IMR-90 (cell line): ENCODE data around the gene CCNO. TPM values are rescaled to one million over a fixed set of nuclear protein-coding genes. Genes with fewer than 3 reads are reported as not detected.

ENCODE experiments used
- ATAC-seq: fragments of 200-7000 bp; cut with Tn5 transposase; 2 replicates; pipeline ENCODE4 v1.9.1; 2020; ENCODE audit warnings: low read depth, mild to moderate bottlenecking, moderate library complexity
- BruUV-seq: library from RNA; stranded (reverse); fragments of 400-500 nt; replicated peaks from 2 replicates; lab custom pipeline; 2021; lab: Mats Ljungman, UMichigan
- CTCF ChIA-PET: fragments of 300-600 bp; formaldehyde crosslinking; extraction: SDS; loops from one replicate; lab custom pipeline; 2021; ENCODE audit warnings: antibody characterized with exemption; lab: Yijun Ruan, JAX
- POLR2A ChIA-PET: fragments of 300-600 bp; sonication (Branson Sonifier 250); formaldehyde crosslinking; loops from one replicate; lab custom pipeline; 2022; ENCODE audit warnings: antibody characterized with exemption; ENCODE audit not compliant: unreplicated experiment; lab: Charles Lee
- DNase-seq: peaks from one replicate; pipeline ENCODE4 v3.0.0; 2013
- H2AFZ ChIP-seq: replicated peaks from 2 replicates; pipeline ENCODE3; 2013; ENCODE audit warnings: low read length, mild to moderate bottlenecking; ENCODE audit not compliant: poor library complexity
- H2AK5ac ChIP-seq: 2 replicates; pipeline ENCODE4 v1.6.1; 2013; ENCODE audit warnings: low read depth, low read length, inconsistent platforms
- H2AK9ac ChIP-seq: replicated peaks from 2 replicates; pipeline ENCODE3; 2013; ENCODE audit warnings: mild to moderate bottlenecking, low read depth, low read length, moderate library complexity; ENCODE audit not compliant: poor library complexity
- H2BK120ac ChIP-seq: 2 replicates; pipeline ENCODE4 v1.6.1; 2013; ENCODE audit warnings: low read depth, low read length, inconsistent platforms
- H2BK15ac ChIP-seq: 3 replicates; pipeline ENCODE4 v1.6.1; 2013; ENCODE audit warnings: low read depth, low read length, inconsistent platforms
- H2BK20ac ChIP-seq: 2 replicates; pipeline ENCODE4 v1.6.1; 2013; ENCODE audit warnings: low read depth, mild to moderate bottlenecking, inconsistent platforms, low read length, moderate library complexity
- H2BK5ac ChIP-seq: 2 replicates; pipeline ENCODE4 v1.6.1; 2013; ENCODE audit warnings: mild to moderate bottlenecking, low read depth, low read length, inconsistent platforms; ENCODE audit not compliant: poor library complexity, severe bottlenecking
- H3K14ac ChIP-seq: replicated peaks from 2 replicates; pipeline ENCODE4 v1.6.1; 2013; ENCODE audit warnings: low read depth, low read length, inconsistent platforms
- H3K18ac ChIP-seq: 2 replicates; pipeline ENCODE4 v1.6.1; 2013; ENCODE audit warnings: low read depth, low read length, control low read depth
- H3K23ac ChIP-seq: 2 replicates; pipeline ENCODE4 v1.6.1; 2013; ENCODE audit warnings: low read depth, low read length, inconsistent platforms
- H3K27ac ChIP-seq: 2 replicates; pipeline ENCODE4 v1.5.1; 2013; ENCODE audit warnings: mild to moderate bottlenecking, control low read depth, low read length; ENCODE audit not compliant: insufficient read depth
- H3K27me3 ChIP-seq: 2 replicates; pipeline ENCODE4 v1.6.1; 2013; ENCODE audit warnings: low read length; ENCODE audit not compliant: control insufficient read depth, insufficient read depth
- H3K36me3 ChIP-seq: 2 replicates; pipeline ENCODE4 v1.6.1; 2013; ENCODE audit warnings: low read length, mixed read lengths; ENCODE audit not compliant: control insufficient read depth, insufficient read depth
- H3K4ac ChIP-seq: 2 replicates; pipeline ENCODE4 v1.6.1; 2013; ENCODE audit warnings: low read depth, low read length, inconsistent platforms
- H3K4me1 ChIP-seq: 2 replicates; pipeline ENCODE4 v1.6.1; 2013; ENCODE audit warnings: low read length, mixed read lengths; ENCODE audit not compliant: control insufficient read depth, insufficient read depth
- H3K4me2 ChIP-seq: 2 replicates; pipeline ENCODE4 v1.6.1; 2013; ENCODE audit warnings: low read depth, mild to moderate bottlenecking, control low read depth, low read length, moderate library complexity
- H3K4me3 ChIP-seq: 2 replicates; pipeline ENCODE4 v1.5.1; 2013; ENCODE audit warnings: low read depth, mild to moderate bottlenecking, control low read depth, low read length, moderate library complexity; ENCODE audit not compliant: insufficient read depth
- H3K56ac ChIP-seq: 2 replicates; pipeline ENCODE4 v1.6.1; 2013; ENCODE audit warnings: low read length, inconsistent platforms; ENCODE audit not compliant: insufficient read depth; ENCODE audit errors: extremely low read depth
- H3K79me1 ChIP-seq, 2 experiments: 2 replicates each; pipeline ENCODE4 v1.6.1; 2013; ENCODE audit warnings: low read length in 2 of 2, inconsistent platforms in 1 of 2, low read depth in 1 of 2
- H3K9ac ChIP-seq: 2 replicates; pipeline ENCODE4 v1.6.1; 2013; ENCODE audit warnings: low read depth, low read length, control low read depth
- H3K9me1 ChIP-seq: 2 replicates; pipeline ENCODE4 v1.6.1; 2013; ENCODE audit warnings: low read length, inconsistent platforms; ENCODE audit not compliant: insufficient read depth
- H3K9me3 ChIP-seq: 2 replicates; pipeline ENCODE4 v1.6.1; 2013; ENCODE audit warnings: low read length; ENCODE audit not compliant: control insufficient read depth, insufficient read depth
- H4K20me1 ChIP-seq: 2 replicates; pipeline ENCODE4 v1.6.1; 2013; ENCODE audit warnings: low read length, inconsistent platforms; ENCODE audit not compliant: insufficient read depth
- H4K5ac ChIP-seq: 2 replicates; pipeline ENCODE4 v1.6.1; 2013; ENCODE audit warnings: mild to moderate bottlenecking, low read depth, low read length, control low read depth
- H4K8ac ChIP-seq, 2 experiments: 2 replicates each; pipeline ENCODE4 v1.6.1; 2013; ENCODE audit warnings: low read depth in 2 of 2, low read length in 2 of 2, control low read depth in 1 of 2, inconsistent platforms in 1 of 2
- H4K91ac ChIP-seq: 2 replicates; pipeline ENCODE4 v1.6.1; 2013; ENCODE audit warnings: low read depth, low read length, inconsistent platforms; ENCODE audit not compliant: insufficient read depth
- BHLHE40 ChIP-seq: fragments of 150-350 bp; IDR thresholded peaks from 2 replicates; pipeline ENCODE4 v1.6.1; 2016; ENCODE audit warnings: mild to moderate bottlenecking, low read depth, low read length
- CEBPB ChIP-seq: IDR thresholded peaks from 2 replicates; pipeline ENCODE4 v1.6.1; 2012; ENCODE audit warnings: low read depth, low read length, improper control_type of control experiment
- CHD1 ChIP-seq: IDR thresholded peaks from 2 replicates; pipeline ENCODE4 v1.6.1; 2012; ENCODE audit warnings: low read depth, low read length, improper control_type of control experiment
- FOS ChIP-seq: fragments of 150-350 bp; IDR thresholded peaks from 2 replicates; pipeline ENCODE4 v1.6.1; 2016; ENCODE audit warnings: low read depth, low read length
- MAFK ChIP-seq: IDR thresholded peaks from 2 replicates; pipeline ENCODE4 v1.6.1; 2012; ENCODE audit warnings: low read depth, low read length, improper control_type of control experiment
- MAZ ChIP-seq: IDR thresholded peaks from 2 replicates; pipeline ENCODE4 v1.6.1; 2012; ENCODE audit warnings: low read depth, mild to moderate bottlenecking, low read length, improper control_type of control experiment, moderate library complexity, borderline replicate concordance
- MXI1 ChIP-seq: IDR thresholded peaks from 2 replicates; pipeline ENCODE4 v1.6.1; 2012; ENCODE audit warnings: low read depth, mild to moderate bottlenecking, low read length, moderate library complexity, borderline replicate concordance
- NFE2L2 ChIP-seq: fragments of 150-350 bp; IDR thresholded peaks from 2 replicates; pipeline ENCODE4 v1.6.1; 2016; ENCODE audit warnings: low read depth, mild to moderate bottlenecking, low read length
- POLR2A ChIP-seq: IDR thresholded peaks from 2 replicates; pipeline ENCODE4 v1.6.1; 2012; ENCODE audit warnings: mild to moderate bottlenecking, low read depth, low read length
- RAD21 ChIP-seq: IDR thresholded peaks from 2 replicates; pipeline ENCODE4 v1.6.1; 2012; ENCODE audit warnings: low read length, improper control_type of control experiment
- RCOR1 ChIP-seq: IDR thresholded peaks from 2 replicates; pipeline ENCODE4 v1.6.1; 2012; ENCODE audit warnings: mild to moderate bottlenecking, low read length, improper control_type of control experiment; ENCODE audit not compliant: insufficient replicate concordance
- RFX5 ChIP-seq: IDR thresholded peaks from 2 replicates; pipeline ENCODE4 v1.8.0; 2012; ENCODE audit warnings: low read depth, mild to moderate bottlenecking, low read length, moderate library complexity
- SMC3 ChIP-seq: fragments of 150-350 bp; IDR thresholded peaks from 2 replicates; pipeline ENCODE4 v1.6.1; 2016; ENCODE audit warnings: low read depth, mild to moderate bottlenecking, antibody characterized with exemption, low read length, moderate library complexity
- WGBS, 2 experiments: methylation state at CpG; one replicate each; pipeline versions ENCODE4 v1.1.5 to v1.1.7; 2013; ENCODE audit warnings: missing lambda C conversion rate in 2 of 2; ENCODE audit not compliant: insufficient read length in 1 of 2; ENCODE audit errors: extremely low coverage in 2 of 2; 5-methylcytosine and 5-hydroxymethylcytosine counted together
- dilution Hi-C: fragments of 300-500 bp; cut with HindIII; formaldehyde crosslinking; loops from one replicate; pipeline ENCODE4 v1.14.3; 2018; ENCODE audit warnings: low sequenced_read_pairs; ENCODE audit not compliant: unreplicated experiment
- in situ Hi-C: fragments of 300-500 bp; cut with MboI; formaldehyde crosslinking; loops from 3 replicates; pipeline ENCODE4 v1.14.3; 2019; ENCODE audit warnings: low sequenced_read_pairs, inconsistent platforms, mixed read lengths
- intact Hi-C: fragments of 100-400 bp; cut with micrococcal nuclease; formaldehyde crosslinking; loops from 2 replicates; pipeline ENCODE4 v1.10.0; 2022
- polyA plus RNA-seq, 3 experiments: library from polyadenylated mRNA; depleted of rRNA; stranded (reverse); fragments of >200 nt; gene quantifications; 2 replicates each; pipeline ENCODE4 v1.2.3, GENCODE V29; 2012; ENCODE audit warnings: low replicate concordance in 1 of 3
- total RNA-seq: library from RNA; depleted of rRNA; stranded (reverse); fragments of >200 nt; gene quantifications from 2 replicates; pipeline ENCODE4 v1.2.3, GENCODE V29; 2012
- TF ChIP-seq, protein P1 (sequence below): fragments of 150-350 bp; IDR thresholded peaks from 2 replicates; pipeline ENCODE4 v1.6.1; 2016; ENCODE audit warnings: low read depth, mild to moderate bottlenecking, low read length, moderate library complexity, borderline replicate concordance
- TF ChIP-seq, protein P2 (sequence below): fragments of 150-350 bp; IDR thresholded peaks from 2 replicates; pipeline ENCODE4 v1.6.1; 2017; ENCODE audit warnings: mild to moderate bottlenecking, antibody characterized with exemption, low read length, low read depth
- TF ChIP-seq, protein P3 (sequence below): conservative IDR thresholded peaks from 2 replicates; pipeline ENCODE4 v1.5.1; 2012; ENCODE audit warnings: mild to moderate bottlenecking, low read depth, low read length, improper control_type of control experiment

The CCNO gene
- total and polyA plus RNA-seq, 2 of the 4 experiments (the other 2 are of a cell fraction) = 0.09 TPM; not detected in 1

DNA sequence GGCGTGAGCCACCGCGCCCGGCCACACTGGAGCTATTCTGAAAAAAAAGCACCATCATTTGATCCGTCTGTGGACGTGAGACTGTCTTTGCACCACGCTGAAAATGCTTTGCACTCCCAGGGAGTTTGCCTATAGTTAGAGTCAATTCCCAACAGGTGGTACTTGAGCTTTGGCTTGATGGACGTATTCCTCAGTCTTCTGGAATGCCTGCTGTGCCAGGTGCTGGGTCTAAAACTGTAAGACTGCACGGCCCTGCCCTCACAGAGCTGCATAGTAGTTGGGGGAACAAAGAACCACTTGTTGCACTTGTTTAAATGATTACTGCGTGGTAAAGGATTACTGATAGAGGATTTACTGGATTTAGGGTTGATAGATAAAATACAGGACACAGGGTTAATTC is 3.4 kb upstream of the CCNO start:
- H3K18ac ChIP-seq = no peak overlapping the region
- TF ChIP-seq RCOR1 = no peak
- TF ChIP-seq, protein P1, sequence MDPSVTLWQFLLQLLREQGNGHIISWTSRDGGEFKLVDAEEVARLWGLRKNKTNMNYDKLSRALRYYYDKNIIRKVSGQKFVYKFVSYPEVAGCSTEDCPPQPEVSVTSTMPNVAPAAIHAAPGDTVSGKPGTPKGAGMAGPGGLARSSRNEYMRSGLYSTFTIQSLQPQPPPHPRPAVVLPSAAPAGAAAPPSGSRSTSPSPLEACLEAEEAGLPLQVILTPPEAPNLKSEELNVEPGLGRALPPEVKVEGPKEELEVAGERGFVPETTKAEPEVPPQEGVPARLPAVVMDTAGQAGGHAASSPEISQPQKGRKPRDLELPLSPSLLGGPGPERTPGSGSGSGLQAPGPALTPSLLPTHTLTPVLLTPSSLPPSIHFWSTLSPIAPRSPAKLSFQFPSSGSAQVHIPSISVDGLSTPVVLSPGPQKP = no peak
- TF ChIP-seq, protein P2, sequence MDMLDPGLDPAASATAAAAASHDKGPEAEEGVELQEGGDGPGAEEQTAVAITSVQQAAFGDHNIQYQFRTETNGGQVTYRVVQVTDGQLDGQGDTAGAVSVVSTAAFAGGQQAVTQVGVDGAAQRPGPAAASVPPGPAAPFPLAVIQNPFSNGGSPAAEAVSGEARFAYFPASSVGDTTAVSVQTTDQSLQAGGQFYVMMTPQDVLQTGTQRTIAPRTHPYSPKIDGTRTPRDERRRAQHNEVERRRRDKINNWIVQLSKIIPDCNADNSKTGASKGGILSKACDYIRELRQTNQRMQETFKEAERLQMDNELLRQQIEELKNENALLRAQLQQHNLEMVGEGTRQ = no peak
- no peak for TF ChIP-seq FOS
- no peak for TF ChIP-seq CEBPB
- TF ChIP-seq NFE2L2 = no peak
- TF ChIP-seq SMC3 = no peak
- TF ChIP-seq POLR2A = no peak
- no peak for TF ChIP-seq RFX5
- no peak for TF ChIP-seq RAD21
- no peak for TF ChIP-seq CHD1
- TF ChIP-seq, protein P3, sequence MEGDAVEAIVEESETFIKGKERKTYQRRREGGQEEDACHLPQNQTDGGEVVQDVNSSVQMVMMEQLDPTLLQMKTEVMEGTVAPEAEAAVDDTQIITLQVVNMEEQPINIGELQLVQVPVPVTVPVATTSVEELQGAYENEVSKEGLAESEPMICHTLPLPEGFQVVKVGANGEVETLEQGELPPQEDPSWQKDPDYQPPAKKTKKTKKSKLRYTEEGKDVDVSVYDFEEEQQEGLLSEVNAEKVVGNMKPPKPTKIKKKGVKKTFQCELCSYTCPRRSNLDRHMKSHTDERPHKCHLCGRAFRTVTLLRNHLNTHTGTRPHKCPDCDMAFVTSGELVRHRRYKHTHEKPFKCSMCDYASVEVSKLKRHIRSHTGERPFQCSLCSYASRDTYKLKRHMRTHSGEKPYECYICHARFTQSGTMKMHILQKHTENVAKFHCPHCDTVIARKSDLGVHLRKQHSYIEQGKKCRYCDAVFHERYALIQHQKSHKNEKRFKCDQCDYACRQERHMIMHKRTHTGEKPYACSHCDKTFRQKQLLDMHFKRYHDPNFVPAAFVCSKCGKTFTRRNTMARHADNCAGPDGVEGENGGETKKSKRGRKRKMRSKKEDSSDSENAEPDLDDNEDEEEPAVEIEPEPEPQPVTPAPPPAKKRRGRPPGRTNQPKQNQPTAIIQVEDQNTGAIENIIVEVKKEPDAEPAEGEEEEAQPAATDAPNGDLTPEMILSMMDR = no peak
- no peak for TF ChIP-seq MXI1
- TF ChIP-seq MAFK = no peak
- no peak for TF ChIP-seq MAZ
- TF ChIP-seq BHLHE40 = no peak
- DNase-seq (no peak), ATAC-seq (no peak)
- no peak overlapping the region for H2AK5ac ChIP-seq
- CTCF ChIA-PET = no interaction called here
- no peak overlapping the region for H2AK9ac ChIP-seq
- 0 out of 2 replicates have a peak, but pooled peaks cover 5% of the 10 kb centered on the region for H4K20me1 ChIP-seq
- peaks cover 64% of the 10 kb centered on the region for H3K27me3 ChIP-seq
- H2BK120ac ChIP-seq = no peak overlapping the region
- peaks cover 9% of the 10 kb centered on the region; the same call in 1 of the 2 replicates for H3K4me1 ChIP-seq
- H3K4me2 ChIP-seq = no peak overlapping the region
- no peak overlapping the region for H3K23ac ChIP-seq
- peaks cover 4% of the 10 kb centered on the region; the same call in 1 of the 2 replicates for H3K9me3 ChIP-seq
- intact Hi-C loops (no loop called here), dilution Hi-C loops (no loop called here), in situ Hi-C loops (no loop called here)
- H3K4ac ChIP-seq = no peak overlapping the region
- H3K4me3 ChIP-seq = no peak overlapping the region
- H3K36me3 ChIP-seq = no peaks in the 10 kb centered on the region
- H3K9me1 ChIP-seq = no peaks in the 10 kb centered on the region
- no peak overlapping the region for H3K27ac ChIP-seq
- WGBS, 2 experiments = 70% methylated on average over 8 of the region's 10 CpGs; no CpG with 5 or more reads in 1 of the 2 experiments
- no peak overlapping the region for H3K14ac ChIP-seq
- no peak overlapping the region for H2BK15ac ChIP-seq
- H3K9ac ChIP-seq = no peak overlapping the region
- no peak overlapping the region for H4K91ac ChIP-seq
- no TSS peak for BruUV-seq
- H3K79me1 ChIP-seq = no peaks in the 10 kb centered on the region
- no peak overlapping the region for H2BK20ac ChIP-seq
- H4K5ac ChIP-seq = no peak overlapping the region
- no peak overlapping the region for H2AFZ ChIP-seq
- no peak overlapping the region for H4K8ac ChIP-seq
- H2BK5ac ChIP-seq = no peak overlapping the region
- POLR2A ChIA-PET = no interaction called here
- H3K56ac ChIP-seq = no peak overlapping the region
